PC-9 (cell line): ENCODE measurements around the gene ERI3.

Experiments
- CTCF ChIP-seq: fragments of 200-600 bp; sonication (generic); conservative IDR thresholded peaks from 2 replicates; pipeline ENCODE4 v1.6.1; 2017; ENCODE audit warnings: mixed run types, antibody characterized with exemption, mild to moderate bottlenecking, moderate library complexity
- EZH2 ChIP-seq: fragments of 200-600 bp; sonication (generic); IDR thresholded peaks from 2 replicates; pipeline ENCODE4 v1.8.0; 2017; ENCODE audit warnings: antibody characterized with exemption, low read depth

GRCh38 chr1:44228218-44228617 lies 126.8 kb downstream of the ERI3 start:
- TF ChIP-seq EZH2 (no peak), CTCF (no peak)
